WTC11 (cell line): Measurements from ENCODE around the gene ASS1. TPM values are rescaled to one million over a fixed set of nuclear protein-coding genes. Genes with fewer than 3 reads are reported as not detected.

Source experiments
- ATAC-seq: fragments of 200-7000 bp; cut with Tn5 transposase; 2 replicates; pipeline ENCODE4 v1.10.0; 2021; ENCODE audit warnings: mild to moderate bottlenecking, moderate library complexity
- CTCF ChIA-PET: fragments of 300-600 bp; sonication (Branson Sonifier 250); formaldehyde crosslinking; loops from one replicate; lab custom pipeline; 2021; ENCODE audit warnings: antibody characterized with exemption; lab: Charles Lee
- POLR2A ChIA-PET: fragments of 350-600 bp; sonication (Branson Sonifier 250); formaldehyde crosslinking; loops from one replicate; lab custom pipeline; 2021; ENCODE audit warnings: antibody characterized with exemption; lab: Charles Lee
- DNase-seq: peaks from one replicate; pipeline ENCODE4 v3.0.0; 2021; ENCODE audit warnings: low spot score
- H3K27ac Mint-ChIP-seq: 2 replicates; pipeline ENCODE4 v1.8.0; 2021; ENCODE audit warnings: mixed read lengths
- H3K27me3 Mint-ChIP-seq: 2 replicates; pipeline ENCODE4 v1.8.0; 2021; ENCODE audit warnings: low read depth, mild to moderate bottlenecking, moderate library complexity, mixed read lengths
- H3K36me3 Mint-ChIP-seq: 2 replicates; pipeline ENCODE4 v1.8.0; 2021; ENCODE audit warnings: mixed read lengths
- H3K4me1 Mint-ChIP-seq: 2 replicates; pipeline ENCODE4 v1.8.0; 2022; ENCODE audit warnings: mixed read lengths
- H3K4me3 Mint-ChIP-seq: 2 replicates; pipeline ENCODE4 v1.8.0; 2021; ENCODE audit warnings: mild to moderate bottlenecking, moderate library complexity, mixed read lengths
- H3K9me3 Mint-ChIP-seq: 2 replicates; pipeline ENCODE4 v1.8.0; 2021; ENCODE audit warnings: mixed read lengths
- ATF6 ChIP-seq: sonication (generic); formaldehyde crosslinking; IDR thresholded peaks from 2 replicates; pipeline ENCODE4 v1.8.1; 2023; ENCODE audit warnings: mild to moderate bottlenecking, missing genetic modification reagents
- CREB1 ChIP-seq: sonication (generic); formaldehyde crosslinking; IDR thresholded peaks from 2 replicates; pipeline ENCODE4 v1.8.0; 2023; ENCODE audit warnings: mild to moderate bottlenecking, missing genetic modification reagents
- ELF4 ChIP-seq: sonication (generic); formaldehyde crosslinking; IDR thresholded peaks from 2 replicates; pipeline ENCODE4 v1.8.1; 2022; ENCODE audit warnings: low read depth, mild to moderate bottlenecking, moderate library complexity, missing genetic modification reagents
- EMX1 ChIP-seq: fragments of 250-450 bp; sonication (Bioruptor Pico); IDR thresholded peaks from 2 replicates; pipeline ENCODE4 v1.8.0; 2021; ENCODE audit warnings: mild to moderate bottlenecking
- ERG ChIP-seq: fragments of 250-450 bp; sonication (Bioruptor Pico); IDR thresholded peaks from 2 replicates; pipeline ENCODE4 v1.8.0; 2021; ENCODE audit warnings: mild to moderate bottlenecking
- FOXJ3 ChIP-seq: sonication (generic); formaldehyde crosslinking; IDR thresholded peaks from 2 replicates; pipeline ENCODE4 v1.9.0; 2021; ENCODE audit warnings: missing genetic modification reagents, mild to moderate bottlenecking, borderline replicate concordance
- FOXK1 ChIP-seq: sonication (generic); formaldehyde crosslinking; IDR thresholded peaks from 2 replicates; pipeline ENCODE4 v1.8.0; 2022; ENCODE audit warnings: mild to moderate bottlenecking, moderate library complexity, missing genetic modification reagents
- FOXP1 ChIP-seq: sonication (generic); formaldehyde crosslinking; IDR thresholded peaks from 2 replicates; pipeline ENCODE4 v1.8.0; 2022; ENCODE audit warnings: missing genetic modification reagents, mild to moderate bottlenecking, moderate library complexity, borderline replicate concordance
- GRHL2 ChIP-seq: fragments of 250-450 bp; sonication (Bioruptor Pico); IDR thresholded peaks from 2 replicates; pipeline ENCODE4 v1.8.0; 2022; ENCODE audit warnings: mild to moderate bottlenecking, moderate library complexity; ENCODE audit not compliant: insufficient replicate concordance, severe bottlenecking
- HMGA2 ChIP-seq: fragments of 250-450 bp; sonication (Bioruptor Pico); IDR thresholded peaks from 2 replicates; pipeline ENCODE4 v1.4.0; 2021; ENCODE audit warnings: mild to moderate bottlenecking, moderate library complexity
- JAZF1 ChIP-seq: fragments of 250-450 bp; sonication (Bioruptor Pico); IDR thresholded peaks from 2 replicates; pipeline ENCODE4 v1.9.0; 2021; ENCODE audit warnings: moderate library complexity, mild to moderate bottlenecking, inconsistent platforms
- KAT7 ChIP-seq: sonication (generic); formaldehyde crosslinking; IDR thresholded peaks from 2 replicates; pipeline ENCODE4 v1.8.1; 2023; ENCODE audit warnings: missing genetic modification reagents, mild to moderate bottlenecking, borderline replicate concordance
- NFE2L1 ChIP-seq: sonication (generic); formaldehyde crosslinking; IDR thresholded peaks from 2 replicates; pipeline ENCODE4 v1.8.1; 2023; ENCODE audit warnings: missing genetic modification reagents
- NR2C2 ChIP-seq: sonication (generic); formaldehyde crosslinking; IDR thresholded peaks from 2 replicates; pipeline ENCODE4 v1.8.0; 2022; ENCODE audit warnings: mild to moderate bottlenecking, missing genetic modification reagents
- OVOL2 ChIP-seq: fragments of 250-450 bp; sonication (Bioruptor Pico); IDR thresholded peaks from 2 replicates; pipeline ENCODE4 v1.9.0; 2021; ENCODE audit warnings: mild to moderate bottlenecking, borderline replicate concordance
- RELA ChIP-seq: sonication (generic); formaldehyde crosslinking; IDR thresholded peaks from 2 replicates; pipeline ENCODE4 v1.8.1; 2022; ENCODE audit warnings: missing genetic modification reagents, mild to moderate bottlenecking, borderline replicate concordance
- SMAD3 ChIP-seq: sonication (generic); formaldehyde crosslinking; IDR thresholded peaks from 2 replicates; pipeline ENCODE4 v1.8.0; 2022; ENCODE audit warnings: missing genetic modification reagents, mild to moderate bottlenecking, borderline replicate concordance
- STAT6 ChIP-seq: sonication (generic); formaldehyde crosslinking; conservative IDR thresholded peaks from 2 replicates; pipeline ENCODE4 v1.8.1; 2023; ENCODE audit warnings: mild to moderate bottlenecking, low read depth, missing genetic modification reagents, moderate library complexity
- TEAD1 ChIP-seq: sonication (generic); formaldehyde crosslinking; IDR thresholded peaks from 2 replicates; pipeline ENCODE4 v1.8.0; 2022; ENCODE audit warnings: mild to moderate bottlenecking, missing genetic modification reagents
- TP53 ChIP-seq: sonication (generic); formaldehyde crosslinking; IDR thresholded peaks from 2 replicates; pipeline ENCODE4 v1.8.1; 2023; ENCODE audit warnings: mild to moderate bottlenecking, missing genetic modification reagents
- USF2 ChIP-seq: sonication (generic); formaldehyde crosslinking; IDR thresholded peaks from 2 replicates; pipeline ENCODE4 v1.8.1; 2023; ENCODE audit warnings: mild to moderate bottlenecking, missing genetic modification reagents, moderate library complexity
- ZNF138 ChIP-seq: sonication (generic); formaldehyde crosslinking; conservative IDR thresholded peaks from 2 replicates; pipeline ENCODE4 v1.8.1; 2022; ENCODE audit warnings: mild to moderate bottlenecking, moderate library complexity, missing genetic modification reagents
- ZNF232 ChIP-seq: sonication (generic); formaldehyde crosslinking; IDR thresholded peaks from 2 replicates; pipeline ENCODE4 v1.8.0; 2022; ENCODE audit warnings: mild to moderate bottlenecking, missing genetic modification reagents
- ZNF263 ChIP-seq: sonication (generic); formaldehyde crosslinking; IDR thresholded peaks from 2 replicates; pipeline ENCODE4 v1.8.1; 2022; ENCODE audit warnings: low read depth, mild to moderate bottlenecking, moderate library complexity, missing genetic modification reagents
- ZNF396 ChIP-seq: fragments of 250-450 bp; sonication (Bioruptor Pico); IDR thresholded peaks from 2 replicates; pipeline ENCODE4 v1.8.0; 2021; ENCODE audit warnings: mild to moderate bottlenecking, moderate library complexity, borderline replicate concordance
- ZNF512 ChIP-seq: sonication (generic); formaldehyde crosslinking; IDR thresholded peaks from 2 replicates; pipeline ENCODE4 v1.8.1; 2022; ENCODE audit warnings: missing genetic modification reagents, borderline replicate concordance
- total RNA-seq: library from RNA; stranded (reverse); gene quantifications from 3 replicates; pipeline ENCODE4 v1.2.3, GENCODE V29; 2021

The ASS1 gene
- total RNA-seq, 1 experiment from 2014 or later = 95.7 TPM

- Mint-ChIP-seq H3K9me3 (no peaks in the 10 kb centered on the region), H3K27ac (no peak overlapping the region), H3K4me1 (peaks cover 43% of the 10 kb centered on the region), H3K36me3 (no peaks in the 10 kb centered on the region), H3K4me3 (no peak overlapping the region), H3K27me3 (peaks cover 21% of the 10 kb centered on the region)
- ATAC-seq (no peak), DNase-seq (no peak)
- POLR2A ChIA-PET = no interaction called here
- TF ChIP-seq STAT6 (CRISPR knock-in tag) (no peak), FOXK1 (CRISPR knock-in tag) (no peak), NFE2L1 (CRISPR knock-in tag) (no peak), TP53 (CRISPR knock-in tag) (no peak), ZNF512 (CRISPR knock-in tag) (no peak), USF2 (CRISPR knock-in tag) (no peak), GRHL2 (CRISPR knock-in tag) (no peak), ATF6 (CRISPR knock-in tag) (no peak), NR2C2 (no peak), ZNF396 (CRISPR knock-in tag) (no peak), ERG (CRISPR knock-in tag) (no peak), CREB1 (CRISPR knock-in tag) (no peak), FOXJ3 (CRISPR knock-in tag) (no peak), KAT7 (CRISPR knock-in tag) (no peak), ZNF232 (CRISPR knock-in tag) (no peak), OVOL2 (no peak), HMGA2 (CRISPR knock-in tag) (no peak)
- CTCF ChIA-PET = interaction anchor here (1.6 kb wide), 1 partner anchor 76 kb away, joined by 5 read pairs; no protein-coding TSS in a partner anchor
Measured at GRCh38 chr9:130541533-130541932, 96.8 kb downstream of the ASS1 start.

GRCh38 chr9:130542038-130542437 is 97.3 kb downstream of the ASS1 start:
- H3K27me3 Mint-ChIP-seq = peaks cover 16% of the 10 kb centered on the region
- POLR2A ChIA-PET = no interaction called here
- CTCF ChIA-PET = interaction anchor here (1.6 kb wide), 1 partner anchor 76 kb away, joined by 5 read pairs; no protein-coding TSS in a partner anchor
- H3K36me3 Mint-ChIP-seq = no peaks in the 10 kb centered on the region
- peaks cover 39% of the 10 kb centered on the region for H3K4me1 Mint-ChIP-seq
- no peak for TF ChIP-seq CREB1 (CRISPR knock-in tag)
- TF ChIP-seq TEAD1 (CRISPR knock-in tag) = no peak
- no peak for TF ChIP-seq ZNF263 (CRISPR knock-in tag)
- TF ChIP-seq ZNF138 (CRISPR knock-in tag) = no peak
- TF ChIP-seq JAZF1 (CRISPR knock-in tag) = no peak
- no peak for TF ChIP-seq SMAD3
- TF ChIP-seq RELA (CRISPR knock-in tag) = no peak
- no peak for TF ChIP-seq ELF4 (CRISPR knock-in tag)
- no peak for TF ChIP-seq FOXP1 (CRISPR knock-in tag)
- no peak for TF ChIP-seq TP53 (CRISPR knock-in tag)
- TF ChIP-seq EMX1 (CRISPR knock-in tag) = no peak
- no peaks in the 10 kb centered on the region for H3K9me3 Mint-ChIP-seq
- no peak for ATAC-seq
- no peak overlapping the region for H3K4me3 Mint-ChIP-seq
- no peak for DNase-seq
- H3K27ac Mint-ChIP-seq = no peak overlapping the region
